IPS-20b (cell line): ENCODE results near the gene ZNF329.

Experiments used
- H3K27ac ChIP-seq: one replicate; pipeline ENCODE4 v1.5.1; 2013; ENCODE audit warnings: low read length
- H3K27me3 ChIP-seq: 2 replicates; pipeline ENCODE4 v1.6.1; 2013; ENCODE audit warnings: mild to moderate bottlenecking, low read length, inconsistent platforms; ENCODE audit not compliant: insufficient read depth
- H3K36me3 ChIP-seq: 2 replicates; pipeline ENCODE4 v1.6.1; 2013; ENCODE audit warnings: low read depth, mild to moderate bottlenecking, inconsistent platforms, low read length, moderate library complexity; ENCODE audit not compliant: insufficient read depth
- H3K4me1 ChIP-seq: 2 replicates; pipeline ENCODE4 v1.6.1; 2013; ENCODE audit warnings: mild to moderate bottlenecking, control low read depth, inconsistent platforms, low read length, moderate library complexity; ENCODE audit not compliant: insufficient read depth
- H3K4me3 ChIP-seq: 2 replicates; pipeline ENCODE4 v1.5.1; 2013; ENCODE audit warnings: mild to moderate bottlenecking, low read length, inconsistent platforms
- H3K9ac ChIP-seq: 2 replicates; pipeline ENCODE4 v1.6.1; 2013; ENCODE audit warnings: low read depth, mild to moderate bottlenecking, inconsistent platforms, low read length, moderate library complexity
- H3K9me3 ChIP-seq: 2 replicates; pipeline ENCODE4 v1.6.1; 2013; ENCODE audit warnings: mild to moderate bottlenecking, low read depth, low read length, inconsistent platforms; ENCODE audit not compliant: insufficient read depth

The ZNF329 gene

DNA sequence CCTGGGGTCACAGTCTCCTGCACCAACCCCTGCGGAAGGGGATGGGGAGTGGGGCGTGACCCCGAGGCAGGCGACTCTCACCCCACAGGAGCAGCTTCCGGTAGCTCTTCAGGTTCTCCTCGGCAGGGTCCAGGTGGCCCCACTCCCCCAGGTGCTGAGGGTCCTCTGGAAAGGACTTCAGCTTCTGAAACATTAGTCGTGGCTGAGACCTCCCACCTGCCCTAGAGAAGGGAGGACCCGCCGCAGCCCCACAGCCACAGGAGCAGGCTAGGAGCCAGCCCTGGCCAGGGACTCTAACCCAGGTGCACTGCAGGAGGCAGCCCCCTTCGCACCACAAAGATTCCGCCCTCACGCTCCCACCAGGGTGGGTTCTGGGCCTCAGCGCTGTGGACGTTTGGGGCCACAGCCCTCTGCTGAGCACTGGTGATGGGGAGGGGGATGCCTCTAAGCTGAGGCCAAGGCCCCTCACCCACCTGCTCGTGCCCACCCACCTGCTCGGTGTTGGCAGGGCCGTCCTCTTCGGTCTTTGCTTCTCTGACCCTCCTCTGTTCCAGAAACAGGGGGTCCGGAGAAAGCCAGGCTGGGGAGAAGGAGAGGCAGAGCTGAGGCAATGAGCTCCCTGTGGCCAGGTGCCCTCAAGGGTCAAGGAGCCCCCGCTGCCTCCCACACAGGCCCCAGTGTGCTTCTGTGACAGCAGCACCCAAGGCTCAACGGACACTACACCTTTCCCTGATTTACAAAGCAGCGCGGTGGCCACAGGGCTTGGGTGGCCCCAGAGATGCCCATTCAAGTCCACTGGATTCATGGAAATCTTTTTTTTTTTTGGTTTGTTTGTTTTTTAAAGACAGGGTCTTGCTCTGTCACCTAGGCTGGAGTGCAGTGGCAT lies 63.5 kb downstream of the ZNF329 start:
- Histone ChIP-seq H3K9me3 (peaks cover 43% of the 10 kb centered on the region), H3K4me3 (no peak overlapping the region), H3K9ac (no peak overlapping the region), H3K4me1 (no peaks in the 10 kb centered on the region), H3K27me3 (no peaks in the 10 kb centered on the region), H3K27ac (no peak overlapping the region), H3K36me3 (peaks cover 16% of the 10 kb centered on the region; the same call in 1 of the 2 replicates)

DNA sequence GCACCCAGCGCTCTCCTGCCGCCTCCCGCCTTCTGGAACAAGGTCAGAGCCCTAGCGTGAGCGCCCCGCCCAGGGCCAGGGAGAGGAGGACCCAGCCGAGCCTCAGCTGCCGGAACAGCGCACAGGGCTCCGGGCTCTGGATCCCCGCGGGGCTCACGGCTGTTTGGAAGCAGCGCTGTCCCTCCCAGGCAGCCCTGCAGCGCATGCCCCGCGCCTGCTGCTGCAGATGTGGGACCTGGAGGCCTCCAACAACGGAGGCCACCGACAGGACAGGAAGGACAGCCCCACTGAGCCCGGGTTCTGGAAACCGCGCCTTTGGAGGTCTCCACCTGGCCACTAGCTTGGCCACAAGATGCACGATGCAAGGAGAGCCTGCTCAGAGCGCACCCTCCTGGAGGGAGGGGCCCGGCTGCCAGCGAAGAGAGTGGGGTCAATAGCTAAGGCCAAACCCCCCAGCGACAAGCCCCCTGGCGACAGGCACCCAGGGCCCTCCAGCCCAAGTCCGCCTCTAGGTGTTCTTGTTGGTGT lies 65.2 kb downstream of the ZNF329 start:
- Histone ChIP-seq H3K36me3 (peaks cover 16% of the 10 kb centered on the region; the same call in 1 of the 2 replicates), H3K4me3 (no peak overlapping the region), H3K4me1 (no peaks in the 10 kb centered on the region), H3K9me3 (peaks cover 58% of the 10 kb centered on the region), H3K9ac (no peak overlapping the region), H3K27ac (no peak overlapping the region), H3K27me3 (no peaks in the 10 kb centered on the region)

DNA sequence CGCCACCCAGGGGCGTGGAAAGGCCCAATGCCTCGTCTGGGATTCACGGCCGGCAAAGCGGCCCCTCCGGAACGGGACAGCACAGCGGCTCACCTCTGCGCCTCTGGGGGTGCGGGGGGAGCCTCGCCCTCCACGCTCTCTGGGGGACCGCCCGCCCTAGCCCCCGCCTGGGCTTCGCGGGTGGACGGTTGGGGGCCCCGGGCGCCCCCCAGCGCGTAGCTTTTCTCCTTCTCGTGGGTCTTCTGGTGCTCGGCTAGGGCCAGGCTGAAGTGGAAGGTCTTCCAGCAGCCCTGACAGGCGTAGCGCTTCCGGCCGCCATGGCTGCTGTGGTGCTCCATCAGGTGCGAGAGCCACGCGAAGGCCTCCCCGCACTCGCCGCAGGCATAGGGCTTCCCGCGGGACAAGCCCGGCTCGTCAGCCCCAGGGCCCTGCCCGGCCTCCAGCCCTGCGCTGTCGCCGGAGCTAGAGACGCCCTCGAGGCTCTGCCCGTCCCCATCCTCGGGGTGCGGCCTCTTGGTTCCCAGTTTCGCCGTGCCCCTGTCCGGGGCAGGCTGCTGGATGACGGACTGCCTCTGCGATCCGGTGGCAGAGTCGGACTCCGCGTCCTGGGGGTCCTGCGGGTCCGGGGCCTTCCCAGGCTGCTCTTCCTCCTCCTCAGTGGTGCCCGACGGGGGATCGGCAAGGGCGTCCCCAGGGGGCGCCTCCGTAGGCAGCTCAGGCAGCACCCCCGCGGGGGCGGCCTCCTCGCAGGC lies 65.8 kb downstream of the ZNF329 start:
- Histone ChIP-seq H3K4me3 (no peak overlapping the region), H3K36me3 (peaks cover 16% of the 10 kb centered on the region; the same call in 1 of the 2 replicates), H3K9ac (no peak overlapping the region), H3K27me3 (no peaks in the 10 kb centered on the region), H3K4me1 (no peaks in the 10 kb centered on the region), H3K27ac (no peak overlapping the region), H3K9me3 (peaks cover 63% of the 10 kb centered on the region)

DNA sequence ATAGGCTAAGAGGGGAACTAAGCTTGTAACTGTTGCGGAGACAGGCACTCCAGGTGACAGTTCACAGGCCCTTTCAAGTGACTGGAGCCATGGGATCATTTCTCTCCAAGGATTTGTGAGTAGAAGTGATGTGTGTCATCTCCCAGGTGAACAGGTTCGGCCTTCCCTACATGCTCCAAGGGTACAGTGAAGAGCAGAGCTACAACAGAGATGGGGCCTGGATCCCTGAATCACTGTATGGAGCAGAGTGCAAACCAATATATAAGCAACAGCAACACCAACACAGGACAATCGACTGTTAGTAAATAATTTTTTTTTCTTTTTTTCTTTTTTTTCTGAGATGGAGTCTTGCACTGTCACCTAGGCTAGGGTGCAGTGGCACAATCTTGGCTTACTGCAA lies 67.6 kb downstream of the ZNF329 start:
- Histone ChIP-seq H3K4me3 (no peak overlapping the region), H3K9me3 (peaks cover 64% of the 10 kb centered on the region), H3K27me3 (no peaks in the 10 kb centered on the region), H3K4me1 (no peaks in the 10 kb centered on the region), H3K36me3 (peaks cover 9% of the 10 kb centered on the region; the same call in 1 of the 2 replicates), H3K27ac (no peak overlapping the region), H3K9ac (no peak overlapping the region)

DNA sequence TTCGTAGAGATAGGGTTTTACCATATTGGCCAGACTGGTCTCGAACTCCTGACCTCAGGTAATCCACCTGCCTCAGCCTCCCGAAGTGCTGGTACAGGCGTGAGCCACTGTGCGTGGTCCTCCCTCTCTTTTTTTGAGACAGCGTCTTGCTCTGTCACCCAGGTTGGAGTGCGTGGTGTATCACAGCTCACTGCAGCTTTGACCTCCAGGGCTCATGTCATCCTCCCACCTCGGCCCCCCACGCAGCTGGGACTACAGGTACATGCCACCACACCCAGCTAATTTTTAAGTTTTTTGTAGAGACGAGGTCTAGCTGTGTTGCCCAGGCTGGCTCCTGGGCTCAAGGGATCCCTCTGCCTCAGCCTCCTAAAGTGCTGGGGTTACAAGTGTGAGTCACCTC lies 70.8 kb downstream of the ZNF329 start:
- Histone ChIP-seq H3K4me3 (no peak overlapping the region), H3K27me3 (no peaks in the 10 kb centered on the region), H3K9me3 (peaks cover 71% of the 10 kb centered on the region), H3K9ac (no peak overlapping the region), H3K36me3 (no peaks in the 10 kb centered on the region), H3K4me1 (no peaks in the 10 kb centered on the region), H3K27ac (no peak overlapping the region)
